Stimulated activated CD8-positive, alpha-beta memory T cell treated with anti-CD3 and anti-CD28 coated beads, Interleukin-12 subunit alpha, Interleukin-12 subunit beta, amount 100 ng/mL, for 24 hours (primary cell): ENCODE measurements around the gene SPEF1.

ENCODE experiments used
- DNase-seq: peaks from one replicate; pipeline ENCODE4 v3.0.0-alpha.2; 2020; ENCODE audit errors: extremely low read depth

The SPEF1 gene

GRCh38 chr20:3766422-3767109, 14.7 kb downstream of the SPEF1 start:
- DNase-seq = no peak

- DNase-seq = no peak
Observed at GRCh38 chr20:3765171-3765882, 15.9 kb downstream of the SPEF1 start.

GRCh38 chr20:3764659-3765058, 16.6 kb downstream of the SPEF1 start:
- no peak for DNase-seq

DNA sequence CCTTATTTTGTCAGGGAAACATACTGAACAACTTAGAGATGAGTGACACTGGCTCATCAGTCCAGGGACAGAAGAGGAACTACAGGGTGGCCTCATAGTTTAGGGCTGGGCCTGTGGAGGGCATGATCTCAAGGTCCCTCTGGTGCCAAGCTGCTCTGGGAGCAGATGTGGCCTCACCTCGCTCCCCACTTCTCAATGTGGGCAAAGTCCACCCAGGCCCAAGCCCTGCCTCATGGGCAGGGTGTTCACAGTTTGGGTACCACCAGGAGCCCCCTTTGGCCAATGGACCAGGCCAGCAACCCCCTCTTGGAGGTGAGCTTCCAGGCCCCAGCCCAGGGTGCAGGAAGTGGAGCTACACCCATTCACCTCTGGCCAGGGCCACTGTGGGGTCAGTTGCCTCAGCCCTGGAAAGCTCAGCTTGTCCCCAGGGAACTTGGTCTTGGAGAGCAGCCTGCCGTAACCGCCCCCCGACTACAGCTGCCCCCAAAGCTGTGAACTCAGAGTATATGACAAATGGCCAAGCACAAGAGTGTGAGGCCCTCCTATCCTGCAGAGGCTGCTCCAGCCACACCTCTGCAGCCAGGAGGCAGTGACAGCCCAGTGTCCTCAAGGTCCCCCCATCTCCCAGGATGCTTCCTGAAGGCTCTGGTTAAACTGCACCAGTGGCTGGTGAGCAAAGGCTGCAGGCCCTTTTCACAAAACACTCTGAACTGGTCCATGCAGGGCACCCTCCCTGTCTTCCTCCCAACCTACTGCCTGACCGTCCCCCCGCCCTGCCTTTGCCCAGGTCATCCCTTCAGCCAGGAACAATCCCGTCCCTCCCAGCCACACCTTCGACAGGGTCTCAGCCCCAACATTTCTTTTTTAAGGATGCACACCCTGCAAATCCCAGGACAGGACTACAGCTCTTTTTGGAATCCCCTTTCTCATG, 17.3 kb downstream of the SPEF1 start:
- no peak for DNase-seq

DNA sequence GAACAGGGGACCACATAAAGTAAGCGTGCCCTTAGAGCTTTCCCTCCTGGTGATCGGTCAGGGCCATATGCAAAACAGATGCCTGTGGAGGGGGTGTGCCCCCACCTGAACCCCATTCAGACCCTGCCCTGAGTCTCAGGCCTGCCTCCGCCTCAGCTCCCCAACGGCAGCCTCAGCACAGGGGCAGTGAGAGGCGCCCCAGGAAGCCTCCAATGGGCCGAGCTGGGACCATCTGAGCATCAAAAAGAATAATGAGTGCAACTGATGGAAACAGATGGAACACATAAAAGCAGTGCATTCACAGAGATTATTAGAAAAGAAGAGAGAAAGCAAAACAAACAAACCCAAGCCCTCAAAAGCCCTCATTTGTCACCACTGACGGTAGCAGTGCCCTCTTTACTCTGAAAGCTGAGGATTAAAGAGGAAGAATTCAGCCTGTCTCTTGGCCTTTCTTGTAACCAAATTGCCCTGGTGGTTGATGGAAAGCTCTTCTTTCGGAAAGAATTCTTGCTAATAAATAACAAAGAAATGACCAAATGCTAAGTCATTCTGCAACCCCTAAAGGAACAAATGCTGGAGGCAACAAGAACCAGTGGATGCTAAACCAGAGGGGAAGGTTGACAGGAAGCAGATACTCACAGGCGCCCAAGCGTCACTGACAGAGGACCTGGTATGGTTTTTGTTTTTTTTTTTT, 20.4 kb downstream of the SPEF1 start:
- no peak for DNase-seq

DNA sequence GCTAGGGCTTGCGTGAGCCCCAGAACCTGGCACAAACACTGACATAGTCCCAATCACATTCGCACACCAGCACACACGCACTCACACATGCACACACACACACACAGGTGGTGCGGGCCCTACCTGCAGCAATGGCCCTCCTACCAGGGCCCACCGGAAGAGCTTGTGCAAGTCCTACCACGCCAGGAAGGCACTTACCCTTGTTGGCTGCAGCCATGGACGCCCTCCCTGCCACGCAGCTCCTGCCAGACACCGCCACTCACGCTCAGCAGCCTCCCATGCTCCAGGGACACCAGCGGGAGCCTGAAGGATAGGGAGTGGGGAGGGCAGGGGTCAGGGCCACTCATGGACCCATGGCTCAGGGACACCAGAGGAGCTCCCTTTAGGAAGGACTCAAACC, 21.4 kb downstream of the SPEF1 start:
- no peak for DNase-seq

- DNase-seq = no peak
Observed at GRCh38 chr20:3759316-3759823, 21.9 kb downstream of the SPEF1 start.

DNA sequence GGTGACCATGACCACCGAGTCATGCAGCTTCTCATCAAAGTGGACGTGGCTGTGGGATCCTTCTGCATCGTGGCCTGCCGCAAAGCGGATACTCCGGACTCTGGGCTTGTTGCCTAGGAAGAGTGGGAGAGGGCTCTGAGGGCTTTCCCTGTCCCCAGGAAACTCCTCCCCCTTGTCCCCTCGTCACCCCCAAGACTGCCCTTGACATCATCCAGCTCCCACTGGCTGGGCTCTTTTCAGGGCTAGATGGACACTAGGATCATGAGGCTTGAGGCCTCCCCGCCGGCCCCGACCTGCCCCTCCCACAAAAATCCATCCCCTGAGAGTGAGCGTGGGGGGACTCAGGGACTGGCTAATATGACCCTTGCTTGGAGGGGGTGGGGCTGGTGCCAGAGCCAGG, 22.7 kb downstream of the SPEF1 start:
- no peak for DNase-seq

DNA sequence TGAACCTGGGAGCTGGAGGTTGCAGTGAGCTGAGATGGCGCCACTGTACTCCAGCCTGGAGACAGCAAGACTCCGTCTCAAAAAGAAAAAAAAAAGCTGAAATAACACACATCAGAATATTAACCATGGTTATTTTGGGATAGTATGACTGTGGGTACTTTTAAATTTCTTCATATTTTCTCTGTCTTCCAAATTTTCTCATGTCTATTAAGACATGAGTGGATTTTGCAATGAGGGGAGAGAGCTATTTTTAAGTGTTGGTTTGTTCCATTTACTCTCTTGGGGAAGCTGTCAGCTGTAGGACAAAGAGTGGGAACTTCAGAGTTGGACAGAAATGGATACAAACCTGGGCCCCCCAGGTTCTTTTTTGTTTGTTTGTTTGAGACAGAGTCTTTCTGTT, 24.0 kb downstream of the SPEF1 start:
- DNase-seq = no peak

- no peak for DNase-seq
Observed at GRCh38 chr20:3755814-3756480, 25.3 kb downstream of the SPEF1 start.

GRCh38 chr20:3755269-3755668, 26.0 kb downstream of the SPEF1 start:
- no peak for DNase-seq

DNA sequence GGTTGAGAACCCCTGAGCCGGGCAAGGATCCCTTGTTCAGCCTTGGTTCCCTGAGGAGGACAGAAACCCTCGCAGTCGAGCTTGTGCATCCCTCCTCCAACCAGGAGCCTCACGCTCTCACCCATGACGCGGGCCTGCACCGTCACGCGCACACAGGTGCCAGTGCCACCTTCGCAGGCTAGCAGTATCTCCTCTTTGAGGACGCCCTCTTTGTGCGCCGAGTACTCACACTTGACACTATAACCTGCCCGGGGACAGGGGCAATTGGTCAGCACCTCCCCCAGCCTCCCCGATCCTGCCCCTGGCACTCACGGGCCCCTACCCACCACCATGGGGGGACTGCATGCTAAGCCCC, 27.0 kb downstream of the SPEF1 start:
- no peak for DNase-seq

GRCh38 chr20:3753501-3754275, 27.6 kb downstream of the SPEF1 start:
- no peak for DNase-seq

GRCh38 chr20:3753098-3753497, 28.1 kb downstream of the SPEF1 start:
- no peak for DNase-seq

DNA sequence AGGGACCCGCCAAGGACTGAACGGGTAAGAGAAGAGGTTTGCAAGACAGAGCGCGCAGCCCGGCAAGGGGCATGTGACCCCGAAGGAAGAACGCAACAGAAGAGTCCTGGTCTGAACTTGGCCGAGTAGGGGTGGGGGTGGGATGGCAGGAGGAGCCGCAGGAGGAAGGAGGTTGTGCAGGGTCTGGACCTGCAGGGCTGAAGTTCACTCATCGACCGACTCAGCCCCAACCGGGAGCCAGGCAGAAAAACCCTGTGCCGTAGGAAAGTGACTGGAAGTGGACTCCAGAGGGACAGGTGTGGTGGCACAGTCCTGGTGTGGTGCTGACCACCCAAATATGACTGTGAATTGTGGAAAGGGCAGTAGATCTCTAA, 28.9 kb downstream of the SPEF1 start:
- no peak for DNase-seq

DNA sequence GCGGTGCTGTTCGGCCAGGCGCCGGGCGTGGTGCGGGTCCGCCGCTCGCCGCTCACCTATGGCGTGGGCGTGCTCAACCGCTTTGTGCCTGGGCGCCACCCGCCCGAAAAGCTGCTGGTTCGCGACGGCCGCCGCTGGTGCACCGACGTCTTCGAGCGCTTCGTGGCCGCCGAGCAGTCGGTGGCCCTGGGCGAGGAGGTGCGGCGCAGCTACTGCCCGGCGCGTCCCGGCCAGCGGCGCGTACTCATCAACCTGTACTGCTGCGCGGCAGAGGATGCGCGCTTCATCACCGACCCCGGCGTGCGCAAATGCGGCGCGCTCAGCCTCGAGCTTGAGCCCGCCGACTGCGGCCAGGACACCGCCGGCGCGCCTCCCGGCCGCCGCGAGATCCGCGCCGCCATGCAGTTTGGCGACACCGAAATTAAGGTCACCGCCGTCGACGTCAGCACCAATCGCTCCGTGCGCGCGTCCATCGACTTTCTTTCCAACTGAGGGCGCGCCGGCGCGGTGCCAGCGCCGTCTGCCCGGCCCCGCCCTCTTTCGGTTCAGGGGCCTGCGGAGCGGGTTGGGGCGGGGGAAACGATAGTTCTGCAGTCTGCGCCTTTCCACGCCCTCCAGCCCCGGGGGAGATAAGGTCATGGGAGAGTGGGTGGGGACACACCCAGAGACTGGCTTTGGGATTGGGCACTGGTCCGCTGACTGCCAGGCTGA, 29.4 kb downstream of the SPEF1 start:
- DNase-seq = peak; percentile 24

DNA sequence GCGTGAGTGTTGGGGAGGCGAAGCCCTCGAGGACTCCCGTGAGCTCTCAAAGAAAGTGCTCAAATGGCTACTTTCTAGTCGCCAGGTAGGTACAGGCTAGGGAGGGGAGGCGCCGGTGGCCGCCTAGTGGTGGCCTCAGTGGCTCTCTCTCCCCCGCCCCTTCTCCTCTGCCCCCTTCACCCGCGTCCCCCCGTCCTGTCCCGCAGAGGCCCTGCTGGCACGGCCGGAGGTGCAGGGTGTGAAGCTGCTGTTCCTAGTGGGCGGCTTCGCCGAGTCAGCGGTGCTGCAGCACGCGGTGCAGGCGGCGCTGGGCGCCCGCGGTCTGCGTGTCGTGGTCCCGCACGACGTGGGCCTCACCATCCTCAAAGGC, 30.0 kb downstream of the SPEF1 start:
- DNase-seq = no peak

DNA sequence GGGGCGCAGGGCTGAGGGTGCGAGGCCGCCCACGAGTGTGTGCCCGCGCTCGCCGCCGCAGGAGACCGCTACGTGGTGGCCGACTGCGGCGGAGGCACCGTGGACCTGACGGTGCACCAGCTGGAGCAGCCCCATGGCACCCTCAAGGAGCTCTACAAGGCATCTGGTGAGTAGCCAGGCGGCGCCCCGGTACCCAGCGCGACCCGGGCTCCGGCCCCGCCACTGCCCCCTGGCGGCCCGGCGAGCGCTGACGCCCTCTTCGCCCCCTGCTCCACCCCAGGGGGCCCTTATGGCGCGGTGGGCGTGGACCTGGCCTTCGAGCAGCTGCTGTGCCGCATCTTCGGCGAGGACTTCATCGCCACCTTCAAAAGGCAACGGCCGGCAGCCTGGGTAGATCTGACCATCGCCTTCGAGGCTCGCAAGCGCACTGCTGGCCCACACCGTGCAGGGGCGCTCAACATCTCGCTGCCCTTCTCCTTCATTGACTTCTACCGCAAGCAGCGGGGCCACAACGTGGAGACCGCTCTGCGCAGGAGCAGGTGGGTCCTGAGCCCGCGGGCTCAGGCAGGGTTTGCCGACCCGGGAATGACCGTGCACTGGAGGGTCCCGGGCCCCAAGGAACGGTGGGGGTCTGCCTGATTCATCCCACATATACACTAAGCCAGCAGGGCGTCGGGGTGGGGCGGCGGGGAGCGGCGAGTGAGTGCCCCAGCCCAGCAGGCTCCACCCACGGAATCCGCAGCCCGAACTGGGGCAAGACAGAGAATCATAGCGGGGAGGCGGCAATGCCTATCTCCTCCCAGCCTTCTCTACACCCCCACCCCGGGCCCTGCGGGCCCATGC, 31.3 kb downstream of the SPEF1 start:
- no peak for DNase-seq

DNA sequence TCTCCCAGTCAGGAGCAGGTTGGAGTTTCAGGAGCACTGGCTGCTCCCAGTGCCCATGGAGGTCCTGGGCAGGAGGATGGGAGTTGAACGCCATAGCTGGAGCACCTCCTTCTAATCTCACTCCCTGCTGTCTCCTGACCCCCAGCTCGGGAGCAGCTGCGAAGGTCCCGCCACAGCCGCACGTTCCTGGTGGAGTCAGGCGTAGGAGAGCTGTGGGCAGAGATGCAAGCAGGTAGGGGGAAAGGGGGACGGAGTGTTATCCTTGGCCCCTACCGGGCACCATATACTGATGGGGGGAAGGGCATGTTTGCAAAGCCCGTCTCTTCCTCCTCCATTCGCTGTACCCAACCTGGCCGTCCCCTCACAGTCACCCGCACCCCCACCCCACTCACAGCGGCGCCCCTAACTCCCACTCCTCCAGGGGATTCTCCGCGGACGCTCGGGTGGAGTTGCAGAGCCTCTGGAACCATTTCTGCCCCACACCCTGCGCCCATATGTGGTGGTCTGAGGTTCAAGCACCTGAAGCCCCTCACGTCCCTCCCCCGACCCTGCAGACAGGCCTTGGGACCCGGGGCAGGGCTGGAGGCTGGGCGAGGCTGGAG, 32.1 kb downstream of the SPEF1 start:
- DNase-seq = no peak
